Ishikawa (cell line): ENCODE measurements around the gene DENND1A.

Source experiments
- EP300 ChIP-seq: IDR thresholded peaks from 2 replicates; pipeline ENCODE4 v1.6.1; 2012; ENCODE audit warnings: borderline replicate concordance
- NFIC ChIP-seq: IDR thresholded peaks from 2 replicates; pipeline ENCODE4 v1.6.1; 2012
- TAF1 ChIP-seq: IDR thresholded peaks from 2 replicates; pipeline ENCODE4 v1.6.1; 2012; ENCODE audit warnings: low read depth, mild to moderate bottlenecking
- ZBTB7A ChIP-seq: IDR thresholded peaks from 2 replicates; pipeline ENCODE4 v1.6.1; 2012; ENCODE audit warnings: low read depth
- TF ChIP-seq, protein P1 (sequence below): IDR thresholded peaks from 2 replicates; pipeline ENCODE4 v1.6.1; 2012; ENCODE audit warnings: low read depth, mild to moderate bottlenecking

GRCh38 chr9:123354806-123355508 lies 575.0 kb downstream of the DENND1A start:
- TF ChIP-seq, protein P1, sequence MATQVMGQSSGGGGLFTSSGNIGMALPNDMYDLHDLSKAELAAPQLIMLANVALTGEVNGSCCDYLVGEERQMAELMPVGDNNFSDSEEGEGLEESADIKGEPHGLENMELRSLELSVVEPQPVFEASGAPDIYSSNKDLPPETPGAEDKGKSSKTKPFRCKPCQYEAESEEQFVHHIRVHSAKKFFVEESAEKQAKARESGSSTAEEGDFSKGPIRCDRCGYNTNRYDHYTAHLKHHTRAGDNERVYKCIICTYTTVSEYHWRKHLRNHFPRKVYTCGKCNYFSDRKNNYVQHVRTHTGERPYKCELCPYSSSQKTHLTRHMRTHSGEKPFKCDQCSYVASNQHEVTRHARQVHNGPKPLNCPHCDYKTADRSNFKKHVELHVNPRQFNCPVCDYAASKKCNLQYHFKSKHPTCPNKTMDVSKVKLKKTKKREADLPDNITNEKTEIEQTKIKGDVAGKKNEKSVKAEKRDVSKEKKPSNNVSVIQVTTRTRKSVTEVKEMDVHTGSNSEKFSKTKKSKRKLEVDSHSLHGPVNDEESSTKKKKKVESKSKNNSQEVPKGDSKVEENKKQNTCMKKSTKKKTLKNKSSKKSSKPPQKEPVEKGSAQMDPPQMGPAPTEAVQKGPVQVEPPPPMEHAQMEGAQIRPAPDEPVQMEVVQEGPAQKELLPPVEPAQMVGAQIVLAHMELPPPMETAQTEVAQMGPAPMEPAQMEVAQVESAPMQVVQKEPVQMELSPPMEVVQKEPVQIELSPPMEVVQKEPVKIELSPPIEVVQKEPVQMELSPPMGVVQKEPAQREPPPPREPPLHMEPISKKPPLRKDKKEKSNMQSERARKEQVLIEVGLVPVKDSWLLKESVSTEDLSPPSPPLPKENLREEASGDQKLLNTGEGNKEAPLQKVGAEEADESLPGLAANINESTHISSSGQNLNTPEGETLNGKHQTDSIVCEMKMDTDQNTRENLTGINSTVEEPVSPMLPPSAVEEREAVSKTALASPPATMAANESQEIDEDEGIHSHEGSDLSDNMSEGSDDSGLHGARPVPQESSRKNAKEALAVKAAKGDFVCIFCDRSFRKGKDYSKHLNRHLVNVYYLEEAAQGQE, result no peak
- TF ChIP-seq NFIC, result no peak
- TF ChIP-seq TAF1, result no peak
- no peak for TF ChIP-seq ZBTB7A
- no peak for TF ChIP-seq EP300
